HCT116 (cell line): ENCODE results near the gene CRYGD. TPM values are rescaled to one million over a fixed set of nuclear protein-coding genes. Genes with fewer than 3 reads are reported as not detected.

Experiments used
- ATAC-seq: fragments of 200-7000 bp; cut with Tn5 transposase; 2 replicates; pipeline ENCODE4 v1.9.1; 2020; ENCODE audit warnings: mild to moderate bottlenecking, moderate library complexity
- BruUV-seq: library from RNA; stranded (reverse); fragments of 400-500 nt; replicated peaks from 2 replicates; lab custom pipeline; 2021; lab: Mats Ljungman, UMichigan
- CTCF ChIA-PET: fragments of 300-600 bp; sonication (Branson Sonifier 250); formaldehyde crosslinking; loops from one replicate; lab custom pipeline; 2021; ENCODE audit warnings: antibody characterized with exemption; lab: Charles Lee
- POLR2A ChIA-PET: fragments of 300-600, 350-600 bp; sonication (Branson Sonifier 250); formaldehyde crosslinking; loops from one replicate; lab custom pipeline; 2021; ENCODE audit warnings: antibody characterized with exemption; lab: Charles Lee
- RAD21 ChIA-PET, 2 experiments: fragments of 300-600 bp; sonication (Branson Sonifier 250); formaldehyde crosslinking; loops; one replicate each; lab custom pipeline; 2023; ENCODE audit warnings: low total read pairs in 2 of 2; ENCODE audit not compliant: uncharacterized antibody in 2 of 2, unreplicated experiment in 2 of 2, low non-redundant PET in 1 of 2; lab: Charles Lee
- DNase-seq: peaks from one replicate; pipeline ENCODE4 v3.0.0-alpha.2; 2010; ENCODE audit warnings: low read depth, low spot score
- H2AFZ ChIP-seq: fragments of 200-600 bp; shearing (Covaris generic), sonication (generic); 2 replicates; pipeline ENCODE4 v1.6.1; 2017; ENCODE audit warnings: low read depth, mixed run types, mixed read lengths, antibody characterized with exemption, low read length; ENCODE audit not compliant: poor library complexity, severe bottlenecking
- H3K27ac ChIP-seq: 2 replicates; pipeline ENCODE4 v1.5.1; 2012; ENCODE audit warnings: low read depth, low read length
- H3K27me3 ChIP-seq: fragments of 200-600 bp; sonication (generic); 2 replicates; pipeline ENCODE4 v1.6.1; 2016; ENCODE audit warnings: mixed run types, low read length, mixed read lengths; ENCODE audit not compliant: insufficient read depth
- H3K36me3 ChIP-seq, 2 experiments: fragments of 200-500 bp in 1 of 2; fragments of 200-600 bp in 1 of 2; sonication (Bioruptor generic) in 1 of 2; sonication (generic) in 1 of 2; 2 replicates each; pipeline versions ENCODE4 v1.5.1 to v1.6.1; 2014 to 2016; ENCODE audit warnings: low read length in 2 of 2, inconsistent platforms in 1 of 2, mixed read lengths in 1 of 2, mixed run types in 1 of 2; ENCODE audit not compliant: insufficient read depth in 2 of 2, control insufficient read depth in 1 of 2
- H3K4me1 ChIP-seq, 2 experiments: fragments of 200-600 bp in 1 of 2; sonication (generic) in 1 of 2; 2 replicates each; pipeline versions ENCODE4 v1.5.1 to v1.6.1; 2012 to 2017; ENCODE audit warnings: low read length in 2 of 2, inconsistent platforms in 1 of 2, mild to moderate bottlenecking in 1 of 2, mixed read lengths in 1 of 2, mixed run types in 1 of 2, moderate library complexity in 1 of 2; ENCODE audit not compliant: insufficient read depth in 2 of 2, control insufficient read depth in 1 of 2
- H3K4me2 ChIP-seq: fragments of 200-600 bp; sonication (generic); 2 replicates; pipeline ENCODE4 v1.6.1; 2017; ENCODE audit warnings: mixed run types, low read length, mixed read lengths
- H3K4me3 ChIP-seq, 2 experiments: fragments of 200-600 bp in 1 of 2; sonication (generic) in 1 of 2; replicated peaks in 1 of 2; 2 replicates each; pipeline ENCODE4 v1.5.1; 2011 to 2016; ENCODE audit warnings: low read length in 2 of 2, control low read depth in 1 of 2, low read depth in 1 of 2, mild to moderate bottlenecking in 1 of 2, mixed read lengths in 1 of 2, mixed run types in 1 of 2
- H3K79me2 ChIP-seq: fragments of 200-600 bp; sonication (generic); 2 replicates; pipeline ENCODE4 v1.6.1; 2017; ENCODE audit warnings: mild to moderate bottlenecking, mixed run types, low read length, moderate library complexity, mixed read lengths; ENCODE audit not compliant: insufficient read depth
- H3K9ac ChIP-seq: fragments of 200-600 bp; sonication (generic); 2 replicates; pipeline ENCODE4 v1.6.1; 2016; ENCODE audit warnings: low read length, mixed read lengths
- H3K9me2 ChIP-seq: fragments of 200-600 bp; sonication (generic), shearing (Covaris generic); 2 replicates; pipeline ENCODE4 v1.6.1; 2017; ENCODE audit warnings: mixed run types, mild to moderate bottlenecking, moderate library complexity; ENCODE audit not compliant: insufficient read depth
- H3K9me3 ChIP-seq, 2 experiments: fragments of 200-500 bp in 1 of 2; fragments of 200-600 bp in 1 of 2; sonication (Bioruptor generic) in 1 of 2; sonication (generic) in 1 of 2; 2 replicates each; pipeline ENCODE4 v1.6.1; 2014 to 2017; ENCODE audit warnings: low read length in 2 of 2, mixed read lengths in 2 of 2, inconsistent platforms in 1 of 2, low read depth in 1 of 2, mild to moderate bottlenecking in 1 of 2, mixed run types in 1 of 2, moderate library complexity in 1 of 2; ENCODE audit not compliant: control insufficient read depth in 1 of 2, insufficient read depth in 1 of 2
- H4K20me1 ChIP-seq: fragments of 200-600 bp; sonication (generic), shearing (Covaris generic); 2 replicates; pipeline ENCODE4 v1.6.1; 2017; ENCODE audit warnings: mixed run types, mild to moderate bottlenecking, moderate library complexity; ENCODE audit not compliant: insufficient read depth
- CBX3 ChIP-seq: IDR thresholded peaks from 2 replicates; pipeline ENCODE4 v1.6.1; 2012; ENCODE audit warnings: low read depth
- CEBPB ChIP-seq: IDR thresholded peaks from 2 replicates; pipeline ENCODE4 v1.6.1; 2012; ENCODE audit warnings: low read depth
- CTCF ChIP-seq, 3 experiments: fragments of 200-600 bp in 1 of 3; sonication (generic) in 1 of 3; IDR thresholded peaks in 2 of 3; conservative IDR thresholded peaks in 1 of 3; 2 replicates each; pipeline ENCODE4 v1.5.1; 2012 to 2017; ENCODE audit warnings: low read depth in 2 of 3, low read length in 2 of 3, antibody characterized with exemption in 1 of 3, borderline replicate concordance in 1 of 3, control low read depth in 1 of 3, mild to moderate bottlenecking in 1 of 3, mixed read lengths in 1 of 3, mixed run types in 1 of 3, moderate library complexity in 1 of 3; ENCODE audit not compliant: insufficient read depth in 1 of 3
- EGR1 ChIP-seq: IDR thresholded peaks from 2 replicates; pipeline ENCODE4 v1.6.1; 2012; ENCODE audit warnings: low read depth
- ELF1 ChIP-seq: IDR thresholded peaks from 2 replicates; pipeline ENCODE4 v1.6.1; 2012; ENCODE audit warnings: low read depth, borderline replicate concordance
- EZH2 ChIP-seq: fragments of 200-600 bp; sonication (generic); IDR thresholded peaks from 2 replicates; pipeline ENCODE4 v1.6.1; 2017; ENCODE audit warnings: antibody characterized with exemption, mixed run types
- EZH2phosphoT487 ChIP-seq: fragments of 200-600 bp; IDR thresholded peaks from 2 replicates; pipeline ENCODE4 v1.6.1; 2018; ENCODE audit warnings: antibody characterized with exemption, borderline replicate concordance
- JUND ChIP-seq: IDR thresholded peaks from 2 replicates; pipeline ENCODE4 v1.6.1; 2012
- MAX ChIP-seq: IDR thresholded peaks from 2 replicates; pipeline ENCODE4 v1.6.1; 2012
- POLR2A ChIP-seq: IDR thresholded peaks from 2 replicates; pipeline ENCODE4 v1.7.0; 2011; ENCODE audit warnings: borderline replicate concordance; ENCODE audit not compliant: insufficient read depth, insufficient read length; ENCODE audit errors: extremely low read depth
- POLR2AphosphoS5 ChIP-seq: IDR thresholded peaks from 2 replicates; pipeline ENCODE4 v1.6.1; 2011; ENCODE audit warnings: mild to moderate bottlenecking, low read depth, low read length, moderate library complexity
- SIN3A ChIP-seq: IDR thresholded peaks from 2 replicates; pipeline ENCODE4 v1.6.1; 2012; ENCODE audit warnings: low read depth
- SP1 ChIP-seq: IDR thresholded peaks from 2 replicates; pipeline ENCODE4 v1.6.1; 2012; ENCODE audit warnings: low read depth
- SRF ChIP-seq: IDR thresholded peaks from 2 replicates; pipeline ENCODE4 v1.6.1; 2012; ENCODE audit warnings: low read depth
- TCF7L2 ChIP-seq: IDR thresholded peaks from 2 replicates; pipeline ENCODE4 v1.7.0; 2011; ENCODE audit warnings: borderline replicate concordance, inconsistent platforms; ENCODE audit not compliant: insufficient read depth, insufficient read length; ENCODE audit errors: extremely low read depth
- ZFX ChIP-seq: fragments of 450-650 bp; IDR thresholded peaks from 2 replicates; pipeline ENCODE4 v1.6.1; 2017
- ZNF274 ChIP-seq: fragments of 200-500 bp; sonication (Bioruptor generic); IDR thresholded peaks from 2 replicates; pipeline ENCODE4 v1.6.1; 2014; ENCODE audit warnings: mild to moderate bottlenecking, low read depth, low read length, inconsistent platforms
- intact Hi-C: fragments of 100-400 bp; cut with micrococcal nuclease; formaldehyde crosslinking; loops from 2 replicates; pipeline ENCODE4 v1.10.0; 2022
- total RNA-seq: library from RNA; stranded (reverse); gene quantifications from one replicate; pipeline ENCODE4 v1.2.1, GENCODE V29; 2021; ENCODE audit not compliant: unreplicated experiment
- TF ChIP-seq, protein P1 (sequence below): IDR thresholded peaks from 2 replicates; pipeline ENCODE4 v1.6.1; 2012
- TF ChIP-seq, protein P2 (sequence below): IDR thresholded peaks from 2 replicates; pipeline ENCODE4 v1.6.1; 2011; ENCODE audit warnings: mild to moderate bottlenecking, low read length, moderate library complexity; ENCODE audit not compliant: insufficient replicate concordance; ENCODE audit errors: extremely low read depth
- TF ChIP-seq, protein P3 (sequence below): IDR thresholded peaks from 2 replicates; pipeline ENCODE4 v1.6.1; 2012; ENCODE audit warnings: low read depth

CRYGD gene
- total RNA-seq, 1 experiment from 2014 or later = not detected

DNA sequence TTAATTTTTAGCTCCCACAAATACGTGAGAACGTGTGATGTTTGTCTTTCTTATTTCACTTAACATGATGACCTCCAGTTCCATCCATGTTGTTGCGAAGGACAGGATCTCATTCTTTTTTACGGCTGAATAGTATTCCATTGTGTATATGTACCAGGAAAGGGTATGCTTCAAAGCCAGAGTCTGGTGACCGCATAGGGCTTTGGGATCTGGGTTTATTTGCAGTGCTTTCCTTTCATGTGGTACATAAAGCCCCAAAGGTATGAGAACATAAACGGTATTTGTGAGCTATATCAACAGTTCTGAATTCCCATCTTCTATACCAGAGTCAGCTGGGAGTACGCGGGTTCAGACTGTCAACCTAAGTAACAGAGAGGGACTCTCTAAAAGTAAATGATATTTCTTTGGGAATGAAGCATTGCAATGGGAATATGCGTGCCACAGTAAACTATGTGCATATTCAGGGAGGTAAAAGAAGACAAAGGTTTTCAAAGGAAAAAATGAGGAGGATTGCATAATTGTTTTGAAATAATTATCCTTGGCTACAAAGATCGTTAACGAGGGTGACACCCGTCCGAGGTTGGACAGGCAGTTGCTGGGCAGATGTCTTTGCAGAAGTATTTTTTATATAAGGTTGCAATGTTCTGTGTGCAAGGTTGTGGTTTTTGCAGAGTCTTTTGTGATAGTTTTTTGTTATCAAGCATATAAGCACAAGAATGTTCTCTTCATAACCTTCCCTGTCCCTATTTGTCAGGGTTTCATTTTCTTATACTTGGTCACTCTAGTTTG lies 24.4 kb downstream of the CRYGD start:
- ATAC-seq = no peak

More for the DNA sequence above, 24.4 kb downstream of the CRYGD start:
- Histone ChIP-seq H3K27ac (no peak overlapping the region), H3K9me3 (no peaks in the 10 kb centered on the region), H2AFZ (no peak overlapping the region), H3K4me1 (peaks cover 0 to 5% of the 10 kb centered on the region in 2 experiments; a peak in 1 of 4 replicates), H3K9ac (no peak overlapping the region), H3K4me3 (no peak overlapping the region), H3K36me3 (no peaks in the 10 kb centered on the region), H4K20me1 (no peaks in the 10 kb centered on the region), H3K4me2 (no peak overlapping the region), H3K79me2 (no peaks in the 10 kb centered on the region)
- ChIA-PET RAD21 (no interaction called here), CTCF (no interaction called here)
- no TSS peak for BruUV-seq
- no peak for DNase-seq
- intact Hi-C loops = loop anchor here (5.0 to 10.0 kb wide), 2 partner anchors 62 to 235 kb away; partner anchors contain the start of gene CRYGA
- TF ChIP-seq, protein P1, sequence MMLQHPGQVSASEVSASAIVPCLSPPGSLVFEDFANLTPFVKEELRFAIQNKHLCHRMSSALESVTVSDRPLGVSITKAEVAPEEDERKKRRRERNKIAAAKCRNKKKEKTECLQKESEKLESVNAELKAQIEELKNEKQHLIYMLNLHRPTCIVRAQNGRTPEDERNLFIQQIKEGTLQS = no peak
- TF ChIP-seq MAX (no peak), POLR2AphosphoS5 (no peak), SRF (no peak), EZH2 (no peak), JUND (no peak), CBX3 (no peak), POLR2A (no peak), ZNF274 (no peak), ELF1 (no peak), ZFX (no peak), SIN3A (no peak), CEBPB (no peak), EZH2phosphoT487 (no peak), EGR1 (no peak), SP1 (no peak), CTCF (IDR thresholded peaks at IDR 0.05 in 2 of 3, conservative IDR thresholded peaks at IDR 0.05 in 1 of 3; ENCODE audit: borderline replicate concordance in 1 of 3, insufficient read depth in 1 of 3, low read depth in 2 of 3, low read length in 2 of 3) (no peak), TCF7L2 (no peak)
- TF ChIP-seq, protein P2, sequence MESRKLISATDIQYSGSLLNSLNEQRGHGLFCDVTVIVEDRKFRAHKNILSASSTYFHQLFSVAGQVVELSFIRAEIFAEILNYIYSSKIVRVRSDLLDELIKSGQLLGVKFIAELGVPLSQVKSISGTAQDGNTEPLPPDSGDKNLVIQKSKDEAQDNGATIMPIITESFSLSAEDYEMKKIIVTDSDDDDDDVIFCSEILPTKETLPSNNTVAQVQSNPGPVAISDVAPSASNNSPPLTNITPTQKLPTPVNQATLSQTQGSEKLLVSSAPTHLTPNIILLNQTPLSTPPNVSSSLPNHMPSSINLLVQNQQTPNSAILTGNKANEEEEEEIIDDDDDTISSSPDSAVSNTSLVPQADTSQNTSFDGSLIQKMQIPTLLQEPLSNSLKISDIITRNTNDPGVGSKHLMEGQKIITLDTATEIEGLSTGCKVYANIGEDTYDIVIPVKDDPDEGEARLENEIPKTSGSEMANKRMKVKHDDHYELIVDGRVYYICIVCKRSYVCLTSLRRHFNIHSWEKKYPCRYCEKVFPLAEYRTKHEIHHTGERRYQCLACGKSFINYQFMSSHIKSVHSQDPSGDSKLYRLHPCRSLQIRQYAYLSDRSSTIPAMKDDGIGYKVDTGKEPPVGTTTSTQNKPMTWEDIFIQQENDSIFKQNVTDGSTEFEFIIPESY = no peak
- TF ChIP-seq, protein P3, sequence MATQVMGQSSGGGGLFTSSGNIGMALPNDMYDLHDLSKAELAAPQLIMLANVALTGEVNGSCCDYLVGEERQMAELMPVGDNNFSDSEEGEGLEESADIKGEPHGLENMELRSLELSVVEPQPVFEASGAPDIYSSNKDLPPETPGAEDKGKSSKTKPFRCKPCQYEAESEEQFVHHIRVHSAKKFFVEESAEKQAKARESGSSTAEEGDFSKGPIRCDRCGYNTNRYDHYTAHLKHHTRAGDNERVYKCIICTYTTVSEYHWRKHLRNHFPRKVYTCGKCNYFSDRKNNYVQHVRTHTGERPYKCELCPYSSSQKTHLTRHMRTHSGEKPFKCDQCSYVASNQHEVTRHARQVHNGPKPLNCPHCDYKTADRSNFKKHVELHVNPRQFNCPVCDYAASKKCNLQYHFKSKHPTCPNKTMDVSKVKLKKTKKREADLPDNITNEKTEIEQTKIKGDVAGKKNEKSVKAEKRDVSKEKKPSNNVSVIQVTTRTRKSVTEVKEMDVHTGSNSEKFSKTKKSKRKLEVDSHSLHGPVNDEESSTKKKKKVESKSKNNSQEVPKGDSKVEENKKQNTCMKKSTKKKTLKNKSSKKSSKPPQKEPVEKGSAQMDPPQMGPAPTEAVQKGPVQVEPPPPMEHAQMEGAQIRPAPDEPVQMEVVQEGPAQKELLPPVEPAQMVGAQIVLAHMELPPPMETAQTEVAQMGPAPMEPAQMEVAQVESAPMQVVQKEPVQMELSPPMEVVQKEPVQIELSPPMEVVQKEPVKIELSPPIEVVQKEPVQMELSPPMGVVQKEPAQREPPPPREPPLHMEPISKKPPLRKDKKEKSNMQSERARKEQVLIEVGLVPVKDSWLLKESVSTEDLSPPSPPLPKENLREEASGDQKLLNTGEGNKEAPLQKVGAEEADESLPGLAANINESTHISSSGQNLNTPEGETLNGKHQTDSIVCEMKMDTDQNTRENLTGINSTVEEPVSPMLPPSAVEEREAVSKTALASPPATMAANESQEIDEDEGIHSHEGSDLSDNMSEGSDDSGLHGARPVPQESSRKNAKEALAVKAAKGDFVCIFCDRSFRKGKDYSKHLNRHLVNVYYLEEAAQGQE = no peak
- TF ChIP-seq, all 23 proteins: peak for 0
- no peaks in the 10 kb centered on the region for H3K9me2 ChIP-seq
- POLR2A ChIA-PET = no interaction called here
- H3K27me3 ChIP-seq = no peaks in the 10 kb centered on the region
